Brain microvascular endothelial cell (primary cell): ENCODE data around the gene BMX.

Experiments
- DNase-seq: peaks from one replicate; pipeline ENCODE4 v3.0.0-alpha.2; 2020
- H3K27ac ChIP-seq: fragments of 250-450 bp; sonication (Bioruptor Pico); 2 replicates; pipeline ENCODE4 v1.5.1; 2020; ENCODE audit warnings: mild to moderate bottlenecking, moderate library complexity
- H3K27me3 ChIP-seq: fragments of 250-450 bp; sonication (Bioruptor Pico); replicated peaks from 2 replicates; pipeline ENCODE4 v1.5.1; 2020; ENCODE audit warnings: mild to moderate bottlenecking
- H3K36me3 ChIP-seq: fragments of 250-450 bp; sonication (Bioruptor Pico); replicated peaks from 2 replicates; pipeline ENCODE4 v1.5.1; 2020; ENCODE audit warnings: mild to moderate bottlenecking
- H3K4me3 ChIP-seq: 2 replicates; pipeline ENCODE4 v1.5.1; 2011; ENCODE audit warnings: low read depth, mild to moderate bottlenecking, control low read depth, low read length, moderate library complexity
- CTCF ChIP-seq: IDR thresholded peaks from 2 replicates; pipeline ENCODE4 v1.5.1; 2011; ENCODE audit warnings: low read depth, mild to moderate bottlenecking, moderate library complexity, low read length, control low read depth, inconsistent platforms; ENCODE audit errors: missing control alignments
- in situ Hi-C: cut with HindIII; loops from 2 replicates; pipeline ENCODE4 v1.10.0; 2017; ENCODE audit warnings: low sequenced_read_pairs, low pct_ligation_motif_present

The BMX gene

DNA sequence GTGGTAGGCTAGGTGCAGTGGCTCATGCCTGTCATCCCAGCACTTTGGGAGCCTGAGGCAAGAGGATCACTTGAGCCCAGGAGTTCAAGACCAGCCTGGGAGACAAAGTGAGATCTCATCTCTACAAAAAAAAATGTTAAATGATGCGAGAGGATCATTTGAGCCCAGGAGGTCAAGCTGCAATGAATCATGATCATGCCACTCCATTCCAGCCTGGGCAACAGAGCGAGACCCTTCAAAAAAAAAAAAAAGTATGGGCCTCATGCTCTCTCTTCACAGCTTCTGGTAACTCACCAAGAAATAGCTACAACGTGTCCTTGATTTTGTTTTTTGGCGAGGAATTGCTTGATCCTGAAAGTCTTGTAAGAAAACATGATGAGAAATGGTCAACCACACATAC lies 98.9 kb downstream of the BMX start:
- in situ Hi-C loops: no loop called here
- Histone ChIP-seq H3K36me3 (no peaks in the 10 kb centered on the region), H3K4me3 (no peak overlapping the region), H3K27ac (no peak overlapping the region), H3K27me3 (no peaks in the 10 kb centered on the region)
- DNase-seq: no peak
- no peak for TF ChIP-seq CTCF

GRCh38 chrX:15600049-15600448 lies 99.4 kb downstream of the BMX start:
- no peak for TF ChIP-seq CTCF
- in situ Hi-C loops: no loop called here
- H3K27me3 ChIP-seq: no peaks in the 10 kb centered on the region
- H3K27ac ChIP-seq: no peak overlapping the region
- H3K36me3 ChIP-seq: no peaks in the 10 kb centered on the region
- no peak overlapping the region for H3K4me3 ChIP-seq
- DNase-seq: no peak

- Histone ChIP-seq H3K27ac (no peak within 1 kb of the TSS), H3K4me3 (no peak within 1 kb of the TSS), H3K27me3 (no peaks in the 10 kb centered on the region), H3K36me3 (no peaks in the 10 kb centered on the region)
- no peak for DNase-seq
- no peak for TF ChIP-seq CTCF
- in situ Hi-C loops: no loop called here
Measured at GRCh38 chrX:15600745-15601144, 100.1 kb downstream of the BMX start, which contains the start of gene ACE2. Gene ACE2, minus strand, starts transcription at chrX:15600960. Its CDS starts 49 bp downstream, at chrX:15600911.

DNA sequence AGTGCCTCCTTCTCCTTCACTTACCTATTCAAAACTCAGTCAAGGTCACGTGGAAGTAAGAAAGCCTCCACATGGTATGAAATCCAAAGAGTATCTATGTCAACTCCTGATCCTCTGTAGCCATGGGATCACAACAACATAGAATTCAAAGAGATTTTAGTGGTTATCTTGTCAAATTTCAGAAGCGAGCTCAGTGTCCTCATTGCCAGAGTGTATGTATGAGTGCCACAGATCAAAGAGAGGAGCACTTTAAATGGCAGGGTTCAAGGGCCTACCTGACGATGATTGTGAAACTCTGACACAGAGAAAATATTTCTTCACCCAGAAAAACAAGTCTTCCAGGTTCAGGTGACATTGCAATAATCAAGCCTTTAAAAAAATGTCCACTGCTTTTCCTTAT lies 101.3 kb downstream of the BMX start:
- Histone ChIP-seq H3K36me3 (no peaks in the 10 kb centered on the region), H3K27me3 (no peaks in the 10 kb centered on the region), H3K4me3 (no peak overlapping the region), H3K27ac (no peak overlapping the region)
- DNase-seq: no peak
- TF ChIP-seq CTCF: no peak
- in situ Hi-C loops: no loop called here

- Histone ChIP-seq H3K4me3 (no peak overlapping the region), H3K27me3 (no peaks in the 10 kb centered on the region), H3K27ac (no peak overlapping the region), H3K36me3 (no peaks in the 10 kb centered on the region)
- no peak for TF ChIP-seq CTCF
- in situ Hi-C loops: no loop called here
- no peak for DNase-seq
Measured at GRCh38 chrX:15602761-15603160, 102.2 kb downstream of the BMX start.

GRCh38 chrX:15605226-15605625 lies 104.6 kb downstream of the BMX start:
- no peak for DNase-seq
- Histone ChIP-seq H3K4me3 (no peak overlapping the region), H3K27ac (no peak overlapping the region), H3K27me3 (no peaks in the 10 kb centered on the region), H3K36me3 (no peaks in the 10 kb centered on the region)
- no peak for TF ChIP-seq CTCF
- in situ Hi-C loops: no loop called here
